HCT116 (cell line): ENCODE measurements around the gene TRPC4. TPM values are rescaled to one million over a fixed set of nuclear protein-coding genes. Genes with fewer than 3 reads are reported as not detected.

Experiments used
- ATAC-seq: fragments of 200-7000 bp; cut with Tn5 transposase; 2 replicates; pipeline ENCODE4 v1.9.1; 2020; ENCODE audit warnings: mild to moderate bottlenecking, moderate library complexity
- BruUV-seq: library from RNA; stranded (reverse); fragments of 400-500 nt; replicated peaks from 2 replicates; lab custom pipeline; 2021; lab: Mats Ljungman, UMichigan
- CTCF ChIA-PET: fragments of 300-600 bp; sonication (Branson Sonifier 250); formaldehyde crosslinking; loops from one replicate; lab custom pipeline; 2021; ENCODE audit warnings: antibody characterized with exemption; lab: Charles Lee
- POLR2A ChIA-PET: fragments of 300-600, 350-600 bp; sonication (Branson Sonifier 250); formaldehyde crosslinking; loops from one replicate; lab custom pipeline; 2021; ENCODE audit warnings: antibody characterized with exemption; lab: Charles Lee
- RAD21 ChIA-PET, 2 experiments: fragments of 300-600 bp; sonication (Branson Sonifier 250); formaldehyde crosslinking; loops; one replicate each; lab custom pipeline; 2023; ENCODE audit warnings: low total read pairs in 2 of 2; ENCODE audit not compliant: uncharacterized antibody in 2 of 2, unreplicated experiment in 2 of 2, low non-redundant PET in 1 of 2; lab: Charles Lee
- DNase-seq: peaks from one replicate; pipeline ENCODE4 v3.0.0-alpha.2; 2010; ENCODE audit warnings: low read depth, low spot score
- H2AFZ ChIP-seq: fragments of 200-600 bp; shearing (Covaris generic), sonication (generic); 2 replicates; pipeline ENCODE4 v1.6.1; 2017; ENCODE audit warnings: low read depth, mixed run types, mixed read lengths, antibody characterized with exemption, low read length; ENCODE audit not compliant: poor library complexity, severe bottlenecking
- H3K27ac ChIP-seq: 2 replicates; pipeline ENCODE4 v1.5.1; 2012; ENCODE audit warnings: low read depth, low read length
- H3K27me3 ChIP-seq: fragments of 200-600 bp; sonication (generic); 2 replicates; pipeline ENCODE4 v1.6.1; 2016; ENCODE audit warnings: mixed run types, low read length, mixed read lengths; ENCODE audit not compliant: insufficient read depth
- H3K36me3 ChIP-seq, 2 experiments: fragments of 200-500 bp in 1 of 2; fragments of 200-600 bp in 1 of 2; sonication (Bioruptor generic) in 1 of 2; sonication (generic) in 1 of 2; 2 replicates each; pipeline versions ENCODE4 v1.5.1 to v1.6.1; 2014 to 2016; ENCODE audit warnings: low read length in 2 of 2, inconsistent platforms in 1 of 2, mixed read lengths in 1 of 2, mixed run types in 1 of 2; ENCODE audit not compliant: insufficient read depth in 2 of 2, control insufficient read depth in 1 of 2
- H3K4me1 ChIP-seq, 2 experiments: fragments of 200-600 bp in 1 of 2; sonication (generic) in 1 of 2; 2 replicates each; pipeline versions ENCODE4 v1.5.1 to v1.6.1; 2012 to 2017; ENCODE audit warnings: low read length in 2 of 2, inconsistent platforms in 1 of 2, mild to moderate bottlenecking in 1 of 2, mixed read lengths in 1 of 2, mixed run types in 1 of 2, moderate library complexity in 1 of 2; ENCODE audit not compliant: insufficient read depth in 2 of 2, control insufficient read depth in 1 of 2
- H3K4me2 ChIP-seq: fragments of 200-600 bp; sonication (generic); 2 replicates; pipeline ENCODE4 v1.6.1; 2017; ENCODE audit warnings: mixed run types, low read length, mixed read lengths
- H3K4me3 ChIP-seq, 2 experiments: fragments of 200-600 bp in 1 of 2; sonication (generic) in 1 of 2; replicated peaks in 1 of 2; 2 replicates each; pipeline ENCODE4 v1.5.1; 2011 to 2016; ENCODE audit warnings: low read length in 2 of 2, control low read depth in 1 of 2, low read depth in 1 of 2, mild to moderate bottlenecking in 1 of 2, mixed read lengths in 1 of 2, mixed run types in 1 of 2
- H3K79me2 ChIP-seq: fragments of 200-600 bp; sonication (generic); 2 replicates; pipeline ENCODE4 v1.6.1; 2017; ENCODE audit warnings: mild to moderate bottlenecking, mixed run types, low read length, moderate library complexity, mixed read lengths; ENCODE audit not compliant: insufficient read depth
- H3K9ac ChIP-seq: fragments of 200-600 bp; sonication (generic); 2 replicates; pipeline ENCODE4 v1.6.1; 2016; ENCODE audit warnings: low read length, mixed read lengths
- H3K9me2 ChIP-seq: fragments of 200-600 bp; sonication (generic), shearing (Covaris generic); 2 replicates; pipeline ENCODE4 v1.6.1; 2017; ENCODE audit warnings: mixed run types, mild to moderate bottlenecking, moderate library complexity; ENCODE audit not compliant: insufficient read depth
- H3K9me3 ChIP-seq, 2 experiments: fragments of 200-500 bp in 1 of 2; fragments of 200-600 bp in 1 of 2; sonication (Bioruptor generic) in 1 of 2; sonication (generic) in 1 of 2; 2 replicates each; pipeline ENCODE4 v1.6.1; 2014 to 2017; ENCODE audit warnings: low read length in 2 of 2, mixed read lengths in 2 of 2, inconsistent platforms in 1 of 2, low read depth in 1 of 2, mild to moderate bottlenecking in 1 of 2, mixed run types in 1 of 2, moderate library complexity in 1 of 2; ENCODE audit not compliant: control insufficient read depth in 1 of 2, insufficient read depth in 1 of 2
- H4K20me1 ChIP-seq: fragments of 200-600 bp; sonication (generic), shearing (Covaris generic); 2 replicates; pipeline ENCODE4 v1.6.1; 2017; ENCODE audit warnings: mixed run types, mild to moderate bottlenecking, moderate library complexity; ENCODE audit not compliant: insufficient read depth
- CEBPB ChIP-seq: IDR thresholded peaks from 2 replicates; pipeline ENCODE4 v1.6.1; 2012; ENCODE audit warnings: low read depth
- CTCF ChIP-seq, 3 experiments: fragments of 200-600 bp in 1 of 3; sonication (generic) in 1 of 3; IDR thresholded peaks in 2 of 3; conservative IDR thresholded peaks in 1 of 3; 2 replicates each; pipeline ENCODE4 v1.5.1; 2012 to 2017; ENCODE audit warnings: low read depth in 2 of 3, low read length in 2 of 3, antibody characterized with exemption in 1 of 3, borderline replicate concordance in 1 of 3, control low read depth in 1 of 3, mild to moderate bottlenecking in 1 of 3, mixed read lengths in 1 of 3, mixed run types in 1 of 3, moderate library complexity in 1 of 3; ENCODE audit not compliant: insufficient read depth in 1 of 3
- ELF1 ChIP-seq: IDR thresholded peaks from 2 replicates; pipeline ENCODE4 v1.6.1; 2012; ENCODE audit warnings: low read depth, borderline replicate concordance
- EZH2 ChIP-seq: fragments of 200-600 bp; sonication (generic); IDR thresholded peaks from 2 replicates; pipeline ENCODE4 v1.6.1; 2017; ENCODE audit warnings: antibody characterized with exemption, mixed run types
- EZH2phosphoT487 ChIP-seq: fragments of 200-600 bp; IDR thresholded peaks from 2 replicates; pipeline ENCODE4 v1.6.1; 2018; ENCODE audit warnings: antibody characterized with exemption, borderline replicate concordance
- FOSL1 ChIP-seq: IDR thresholded peaks from 2 replicates; pipeline ENCODE4 v1.6.1; 2012; ENCODE audit warnings: low read depth
- JUND ChIP-seq: IDR thresholded peaks from 2 replicates; pipeline ENCODE4 v1.6.1; 2012
- POLR2A ChIP-seq: IDR thresholded peaks from 2 replicates; pipeline ENCODE4 v1.7.0; 2011; ENCODE audit warnings: borderline replicate concordance; ENCODE audit not compliant: insufficient read depth, insufficient read length; ENCODE audit errors: extremely low read depth
- POLR2AphosphoS5 ChIP-seq: IDR thresholded peaks from 2 replicates; pipeline ENCODE4 v1.6.1; 2011; ENCODE audit warnings: mild to moderate bottlenecking, low read depth, low read length, moderate library complexity
- RAD21 ChIP-seq: IDR thresholded peaks from 2 replicates; pipeline ENCODE4 v1.6.1; 2012; ENCODE audit warnings: low read depth, mild to moderate bottlenecking
- SP1 ChIP-seq: IDR thresholded peaks from 2 replicates; pipeline ENCODE4 v1.6.1; 2012; ENCODE audit warnings: low read depth
- SRF ChIP-seq: IDR thresholded peaks from 2 replicates; pipeline ENCODE4 v1.6.1; 2012; ENCODE audit warnings: low read depth
- TCF7L2 ChIP-seq: IDR thresholded peaks from 2 replicates; pipeline ENCODE4 v1.7.0; 2011; ENCODE audit warnings: borderline replicate concordance, inconsistent platforms; ENCODE audit not compliant: insufficient read depth, insufficient read length; ENCODE audit errors: extremely low read depth
- YY1 ChIP-seq: IDR thresholded peaks from 2 replicates; pipeline ENCODE4 v1.6.1; 2011; ENCODE audit warnings: low read length, low read depth, moderate library complexity, mild to moderate bottlenecking; ENCODE audit not compliant: insufficient replicate concordance; ENCODE audit errors: extremely low read depth
- intact Hi-C: fragments of 100-400 bp; cut with micrococcal nuclease; formaldehyde crosslinking; loops from 2 replicates; pipeline ENCODE4 v1.10.0; 2022
- total RNA-seq: library from RNA; stranded (reverse); gene quantifications from one replicate; pipeline ENCODE4 v1.2.1, GENCODE V29; 2021; ENCODE audit not compliant: unreplicated experiment
- TF ChIP-seq, protein P1 (sequence below): IDR thresholded peaks from 2 replicates; pipeline ENCODE4 v1.6.1; 2011; ENCODE audit warnings: mild to moderate bottlenecking, low read length, moderate library complexity; ENCODE audit not compliant: insufficient replicate concordance; ENCODE audit errors: extremely low read depth
- TF ChIP-seq, protein P2 (sequence below): IDR thresholded peaks from 2 replicates; pipeline ENCODE4 v1.6.1; 2012

The TRPC4 gene
- total RNA-seq, 1 experiment from 2014 or later, result not detected

DNA sequence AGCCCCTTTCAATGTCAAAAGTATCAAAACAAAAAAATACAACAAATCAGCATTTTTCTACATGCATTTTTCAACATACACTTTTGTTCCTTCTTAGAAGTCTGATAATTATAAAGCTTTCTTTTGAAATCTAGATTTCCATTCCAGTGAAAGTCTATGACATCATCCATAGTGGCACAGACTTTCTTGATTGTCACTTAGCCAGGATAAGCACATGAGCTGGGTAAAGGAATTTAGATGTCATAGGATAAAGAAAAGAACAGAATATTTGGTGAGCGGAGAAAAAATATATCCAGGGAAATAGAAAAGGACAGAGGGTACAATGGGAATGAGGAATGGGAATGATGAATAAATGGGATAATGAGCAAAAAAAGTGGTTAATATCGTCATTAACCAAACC lies 15.1 kb upstream of the TRPC4 start:
- intact Hi-C loops, result no loop called here
- no peaks in the 10 kb centered on the region for H3K9me2 ChIP-seq
- no peaks in the 10 kb centered on the region for H3K36me3 ChIP-seq
- H3K27me3 ChIP-seq, result no peaks in the 10 kb centered on the region
- no peak overlapping the region for H2AFZ ChIP-seq
- DNase-seq (no peak), ATAC-seq (no peak)
- H3K4me2 ChIP-seq, result no peak overlapping the region
- BruUV-seq, result no TSS peak
- no peaks in the 10 kb centered on the region for H3K4me1 ChIP-seq
- no peaks in the 10 kb centered on the region for H3K79me2 ChIP-seq
- POLR2A ChIA-PET, result no interaction called here
- H4K20me1 ChIP-seq, result no peaks in the 10 kb centered on the region
- RAD21 ChIA-PET, result no interaction called here
- CTCF ChIA-PET, result no interaction called here
- H3K9me3 ChIP-seq, result peaks cover 12 to 27% of the 10 kb centered on the region in 2 experiments; a peak in 2 of 4 replicates
- H3K4me3 ChIP-seq, result no peak overlapping the region
- TF ChIP-seq POLR2AphosphoS5 (no peak), EZH2 (no peak), POLR2A (no peak), TCF7L2 (no peak), SRF (no peak)
- no peak overlapping the region for H3K9ac ChIP-seq
- H3K27ac ChIP-seq, result no peak overlapping the region

DNA sequence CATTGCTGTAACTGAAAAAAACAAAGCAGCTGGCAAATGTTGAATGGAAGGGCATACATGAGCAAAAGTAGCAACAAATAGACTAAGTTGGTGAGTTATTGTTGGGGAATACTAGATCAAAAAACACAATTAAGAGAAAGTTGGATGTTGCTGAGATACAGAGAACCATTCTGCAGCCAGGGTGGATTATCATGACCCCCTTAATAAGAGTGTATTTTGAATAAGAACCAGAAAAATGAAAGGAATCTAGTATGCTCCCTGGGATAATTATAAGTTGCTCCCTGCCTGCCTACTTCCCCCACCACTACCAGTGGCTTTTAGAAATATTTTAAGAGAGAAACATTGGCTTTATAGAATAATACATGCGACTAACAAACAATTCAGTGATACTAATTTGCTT lies 14.5 kb upstream of the TRPC4 start:
- Histone ChIP-seq H3K4me3 (no peak overlapping the region), H3K4me2 (no peak overlapping the region), H3K9me2 (no peaks in the 10 kb centered on the region), H3K4me1 (no peaks in the 10 kb centered on the region), H3K27ac (no peak overlapping the region), H3K9ac (no peak overlapping the region), H3K79me2 (no peaks in the 10 kb centered on the region), H3K9me3 (peaks cover 15 to 22% of the 10 kb centered on the region in 2 experiments; a peak in 2 of 4 replicates), H3K27me3 (no peaks in the 10 kb centered on the region), H2AFZ (no peak overlapping the region), H3K36me3 (no peaks in the 10 kb centered on the region), H4K20me1 (no peaks in the 10 kb centered on the region)
- TF ChIP-seq YY1, result no peak
- no peak for TF ChIP-seq CEBPB
- no peak for TF ChIP-seq SP1
- TF ChIP-seq, protein P1, sequence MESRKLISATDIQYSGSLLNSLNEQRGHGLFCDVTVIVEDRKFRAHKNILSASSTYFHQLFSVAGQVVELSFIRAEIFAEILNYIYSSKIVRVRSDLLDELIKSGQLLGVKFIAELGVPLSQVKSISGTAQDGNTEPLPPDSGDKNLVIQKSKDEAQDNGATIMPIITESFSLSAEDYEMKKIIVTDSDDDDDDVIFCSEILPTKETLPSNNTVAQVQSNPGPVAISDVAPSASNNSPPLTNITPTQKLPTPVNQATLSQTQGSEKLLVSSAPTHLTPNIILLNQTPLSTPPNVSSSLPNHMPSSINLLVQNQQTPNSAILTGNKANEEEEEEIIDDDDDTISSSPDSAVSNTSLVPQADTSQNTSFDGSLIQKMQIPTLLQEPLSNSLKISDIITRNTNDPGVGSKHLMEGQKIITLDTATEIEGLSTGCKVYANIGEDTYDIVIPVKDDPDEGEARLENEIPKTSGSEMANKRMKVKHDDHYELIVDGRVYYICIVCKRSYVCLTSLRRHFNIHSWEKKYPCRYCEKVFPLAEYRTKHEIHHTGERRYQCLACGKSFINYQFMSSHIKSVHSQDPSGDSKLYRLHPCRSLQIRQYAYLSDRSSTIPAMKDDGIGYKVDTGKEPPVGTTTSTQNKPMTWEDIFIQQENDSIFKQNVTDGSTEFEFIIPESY, result no peak
- TF ChIP-seq JUND, result no peak
- TF ChIP-seq, protein P2, sequence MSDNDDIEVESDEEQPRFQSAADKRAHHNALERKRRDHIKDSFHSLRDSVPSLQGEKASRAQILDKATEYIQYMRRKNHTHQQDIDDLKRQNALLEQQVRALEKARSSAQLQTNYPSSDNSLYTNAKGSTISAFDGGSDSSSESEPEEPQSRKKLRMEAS, result no peak
- no peak for TF ChIP-seq EZH2phosphoT487
- no peak for TF ChIP-seq RAD21
- TF ChIP-seq TCF7L2, result no peak
- TF ChIP-seq CTCF (IDR thresholded peaks at IDR 0.05 in 2 of 3, conservative IDR thresholded peaks at IDR 0.05 in 1 of 3; ENCODE audit: borderline replicate concordance in 1 of 3, insufficient read depth in 1 of 3, low read depth in 2 of 3, low read length in 2 of 3), result no peak
- TF ChIP-seq EZH2, result no peak
- TF ChIP-seq SRF, result no peak
- TF ChIP-seq ELF1, result no peak
- no peak for TF ChIP-seq POLR2AphosphoS5
- TF ChIP-seq FOSL1, result no peak
- ChIA-PET CTCF (no interaction called here), POLR2A (no interaction called here), RAD21 (no interaction called here)
- DNase-seq (no peak), ATAC-seq (no peak)
- BruUV-seq, result no TSS peak
- intact Hi-C loops, result no loop called here
